ENCODE results near the gene CLBA1. TPM values are rescaled to one million over a fixed set of nuclear protein-coding genes. Genes with fewer than 3 reads are reported as not detected.

Gene CLBA1
- total and polyA plus RNA-seq, 4 donors, result 12.3 to 22.3 (median 13.8) TPM

DNA sequence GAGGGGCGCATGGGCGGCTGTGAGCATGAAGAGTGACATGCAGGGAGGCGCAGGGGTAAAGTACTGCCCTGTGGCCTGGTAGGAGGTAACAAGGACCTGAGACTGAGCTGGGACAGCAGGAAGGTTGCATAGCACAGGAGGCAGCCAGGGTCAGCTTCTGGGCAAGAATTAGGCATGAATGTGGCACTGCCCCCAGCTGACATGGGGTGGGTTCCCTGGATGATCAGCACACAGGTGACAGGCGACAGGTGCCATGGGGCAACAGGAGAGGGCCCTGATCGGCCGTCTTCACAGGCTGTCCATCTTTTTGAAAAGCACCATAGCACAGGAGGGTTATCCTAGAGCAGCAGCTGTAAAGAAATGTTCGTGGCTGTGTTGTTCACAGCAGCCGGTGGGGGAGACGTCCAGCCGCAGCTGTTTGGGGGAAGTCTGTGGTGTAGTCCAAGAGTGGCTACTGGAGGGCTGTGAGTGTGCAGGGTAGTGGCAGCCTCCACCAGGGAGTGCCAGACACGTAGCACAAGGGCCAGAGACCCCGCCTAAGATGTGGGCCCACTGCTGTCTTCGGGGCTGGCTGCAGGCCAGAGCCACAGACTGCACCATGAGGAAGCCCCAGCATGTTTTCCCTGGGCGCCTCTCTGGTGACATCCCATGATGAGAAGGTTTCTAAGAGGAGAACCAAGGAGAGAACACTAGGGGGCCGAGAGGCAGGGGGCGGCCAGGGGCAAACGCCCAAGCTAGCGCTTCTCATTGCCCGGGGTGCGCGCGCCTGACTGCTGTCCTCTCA lies 8.4 kb downstream of the CLBA1 start:
- Histone ChIP-seq H3K9me3 (ENCODE audit: control insufficient read depth in 4 of 4, insufficient read depth in 3 of 4, low read length in 3 of 4) (peaks cover 0 to 3% (median 0%) of the 10 kb centered on the region in 4 donors), H3K36me3 (ENCODE audit: control insufficient read depth in 4 of 4, insufficient read depth in 4 of 4, low read length in 4 of 4) (peaks cover 0 to 17% (median 3%) of the 10 kb centered on the region in 4 donors), H3K4me1 (ENCODE audit: control insufficient read depth in 5 of 5, insufficient read depth in 5 of 5, low read length in 5 of 5) (no peaks in the 10 kb centered on the region), H3K27ac (ENCODE audit: low read depth in 1 of 2, low read length in 1 of 2) (no peak overlapping the region), H3K27me3 (ENCODE audit: control insufficient read depth in 3 of 3, insufficient read depth in 3 of 3, low read length in 2 of 3) (no peaks in the 10 kb centered on the region), H3K4me3 (no peak overlapping the region), H3K9ac (ENCODE audit: insufficient read depth in 1 of 2, low read length in 2 of 2) (no peak overlapping the region)
- WGBS, 2 donors, result 71 to 81% methylated on average over 22 of the region's 22 CpGs
- ATAC-seq (ENCODE audit: insufficient read depth, low FRiP score) (no peak), DNase-seq (no peak)
- TF ChIP-seq, protein P1, sequence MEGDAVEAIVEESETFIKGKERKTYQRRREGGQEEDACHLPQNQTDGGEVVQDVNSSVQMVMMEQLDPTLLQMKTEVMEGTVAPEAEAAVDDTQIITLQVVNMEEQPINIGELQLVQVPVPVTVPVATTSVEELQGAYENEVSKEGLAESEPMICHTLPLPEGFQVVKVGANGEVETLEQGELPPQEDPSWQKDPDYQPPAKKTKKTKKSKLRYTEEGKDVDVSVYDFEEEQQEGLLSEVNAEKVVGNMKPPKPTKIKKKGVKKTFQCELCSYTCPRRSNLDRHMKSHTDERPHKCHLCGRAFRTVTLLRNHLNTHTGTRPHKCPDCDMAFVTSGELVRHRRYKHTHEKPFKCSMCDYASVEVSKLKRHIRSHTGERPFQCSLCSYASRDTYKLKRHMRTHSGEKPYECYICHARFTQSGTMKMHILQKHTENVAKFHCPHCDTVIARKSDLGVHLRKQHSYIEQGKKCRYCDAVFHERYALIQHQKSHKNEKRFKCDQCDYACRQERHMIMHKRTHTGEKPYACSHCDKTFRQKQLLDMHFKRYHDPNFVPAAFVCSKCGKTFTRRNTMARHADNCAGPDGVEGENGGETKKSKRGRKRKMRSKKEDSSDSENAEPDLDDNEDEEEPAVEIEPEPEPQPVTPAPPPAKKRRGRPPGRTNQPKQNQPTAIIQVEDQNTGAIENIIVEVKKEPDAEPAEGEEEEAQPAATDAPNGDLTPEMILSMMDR (IDR thresholded peaks at IDR 0.05; ENCODE audit: control extremely low read depth, extremely low read depth), result no peak

GRCh38 chr14:104994978-104995377 lies 9.4 kb downstream of the CLBA1 start:
- Histone ChIP-seq H3K9ac (ENCODE audit: insufficient read depth in 1 of 2, low read length in 2 of 2) (no peak overlapping the region), H3K4me3 (no peak overlapping the region), H3K27me3 (ENCODE audit: control insufficient read depth in 3 of 3, insufficient read depth in 3 of 3, low read length in 2 of 3) (no peaks in the 10 kb centered on the region), H3K36me3 (ENCODE audit: control insufficient read depth in 4 of 4, insufficient read depth in 4 of 4, low read length in 4 of 4) (peaks cover 0 to 17% (median 3%) of the 10 kb centered on the region in 4 donors), H3K9me3 (ENCODE audit: control insufficient read depth in 4 of 4, insufficient read depth in 3 of 4, low read length in 3 of 4) (peaks cover 0 to 5% (median 0%) of the 10 kb centered on the region in 4 donors), H3K4me1 (ENCODE audit: control insufficient read depth in 5 of 5, insufficient read depth in 5 of 5, low read length in 5 of 5) (no peaks in the 10 kb centered on the region), H3K27ac (ENCODE audit: low read depth in 1 of 2, low read length in 1 of 2) (no peak overlapping the region)
- DNase-seq (no peak), ATAC-seq (ENCODE audit: insufficient read depth, low FRiP score) (no peak)
- TF ChIP-seq, protein P1 (IDR thresholded peaks at IDR 0.05; ENCODE audit: control extremely low read depth, extremely low read depth), result no peak
- 83 to 90% methylated on average over 6 of the region's 6 CpGs for WGBS, 2 donors

DNA sequence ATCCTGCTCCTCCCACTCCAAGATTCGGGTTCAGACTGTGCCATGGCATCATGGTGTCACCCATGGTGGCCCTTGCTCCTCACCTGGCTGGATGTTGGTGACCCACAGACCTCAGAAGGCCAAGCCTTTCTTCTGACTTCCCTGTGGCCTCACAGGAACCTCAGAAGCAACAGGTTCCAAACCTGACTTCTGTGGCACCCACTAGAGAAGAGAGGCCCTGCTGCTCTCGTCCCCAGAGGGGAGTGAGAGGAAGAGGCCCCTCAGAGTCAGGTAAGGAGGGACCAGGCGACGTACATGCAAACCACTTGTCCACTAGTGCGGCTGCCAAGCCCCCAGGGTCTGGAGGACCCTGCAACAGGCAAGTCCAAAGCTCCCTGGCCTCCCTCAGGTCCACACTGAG lies 10.4 kb downstream of the CLBA1 start:
- H3K9ac ChIP-seq (ENCODE audit: insufficient read depth in 1 of 2, low read length in 2 of 2), result no peak overlapping the region
- no peak for ATAC-seq (ENCODE audit: insufficient read depth, low FRiP score)
- no peak overlapping the region for H3K27ac ChIP-seq (ENCODE audit: low read depth in 1 of 2, low read length in 1 of 2)
- no peak for DNase-seq
- no peaks in the 10 kb centered on the region for H3K4me1 ChIP-seq (ENCODE audit: control insufficient read depth in 5 of 5, insufficient read depth in 5 of 5, low read length in 5 of 5)
- TF ChIP-seq, protein P1 (IDR thresholded peaks at IDR 0.05; ENCODE audit: control extremely low read depth, extremely low read depth), result no peak
- no peak overlapping the region for H3K4me3 ChIP-seq
- no peaks in the 10 kb centered on the region for H3K27me3 ChIP-seq (ENCODE audit: control insufficient read depth in 3 of 3, insufficient read depth in 3 of 3, low read length in 2 of 3)
- peaks cover 0 to 17% (median 3%) of the 10 kb centered on the region in 4 donors for H3K36me3 ChIP-seq (ENCODE audit: control insufficient read depth in 4 of 4, insufficient read depth in 4 of 4, low read length in 4 of 4)
- 93 to 95% methylated on average over 5 of the region's 5 CpGs for WGBS, 2 donors
- H3K9me3 ChIP-seq (ENCODE audit: control insufficient read depth in 4 of 4, insufficient read depth in 3 of 4, low read length in 3 of 4), result peaks cover 0 to 5% (median 0%) of the 10 kb centered on the region in 4 donors
